ENCODE data around the gene WASF2.

The WASF2 gene

GRCh38 chr1:27528818-27529703 is 39.1 kb upstream of the WASF2 start:
- TF ChIP-seq REST (IDR thresholded peaks at IDR 0.05; ENCODE audit: insufficient read depth in 1 of 2, low read depth in 2 of 2, low read length in 2 of 2) (no peak), POLR2AphosphoS5 (IDR thresholded peaks at IDR 0.05; ENCODE audit: low read depth, low read length) (no peak), FOXP2 (optimal IDR thresholded peaks at IDR 0.05; ENCODE audit: borderline replicate concordance, extremely low read depth, extremely low read length, insufficient read depth) (no peak), TAF1 (IDR thresholded peaks at IDR 0.05; ENCODE audit: borderline replicate concordance, insufficient read depth, low read length) (peak; percentile 67; the same call in 1 of the 2 replicates), SIN3A (IDR thresholded peaks at IDR 0.05; ENCODE audit: borderline replicate concordance, insufficient read depth, low read length) (peak; percentile 97; the same call in 1 of the 2 replicates)

- TF ChIP-seq POLR2AphosphoS5 (IDR thresholded peaks at IDR 0.05; ENCODE audit: low read depth, low read length) = no peak
- TF ChIP-seq REST (IDR thresholded peaks at IDR 0.05; ENCODE audit: insufficient read depth in 1 of 2, low read depth in 2 of 2, low read length in 2 of 2) = no peak
- no peak for TF ChIP-seq FOXP2 (optimal IDR thresholded peaks at IDR 0.05; ENCODE audit: borderline replicate concordance, extremely low read depth, extremely low read length, insufficient read depth)
- no peak for TF ChIP-seq TAF1 (IDR thresholded peaks at IDR 0.05; ENCODE audit: borderline replicate concordance, insufficient read depth, low read length)
- TF ChIP-seq SIN3A (IDR thresholded peaks at IDR 0.05; ENCODE audit: borderline replicate concordance, insufficient read depth, low read length) = no peak
These were observed 38.2 kb upstream of the WASF2 start for GRCh38 chr1:27527890-27528817.

- TF ChIP-seq FOXP2 (optimal IDR thresholded peaks at IDR 0.05; ENCODE audit: borderline replicate concordance, extremely low read depth, extremely low read length, insufficient read depth) (peak; percentile 83), TAF1 (IDR thresholded peaks at IDR 0.05; ENCODE audit: borderline replicate concordance, insufficient read depth, low read length) (no peak)
These were observed 37.4 kb upstream of the WASF2 start for GRCh38 chr1:27527223-27527889.

GRCh38 chr1:27526569-27527222 is 36.7 kb upstream of the WASF2 start:
- TF ChIP-seq POLR2AphosphoS5 (IDR thresholded peaks at IDR 0.05; ENCODE audit: low read depth, low read length) (no peak), TAF1 (IDR thresholded peaks at IDR 0.05; ENCODE audit: borderline replicate concordance, insufficient read depth, low read length) (no peak), REST (IDR thresholded peaks at IDR 0.05; ENCODE audit: insufficient read depth in 1 of 2, low read depth in 2 of 2, low read length in 2 of 2) (no peak), SIN3A (IDR thresholded peaks at IDR 0.05; ENCODE audit: borderline replicate concordance, insufficient read depth, low read length) (no peak), FOXP2 (optimal IDR thresholded peaks at IDR 0.05; ENCODE audit: borderline replicate concordance, extremely low read depth, extremely low read length, insufficient read depth) (no peak)

Data from PFSK-1 (cell line).